ENCODE data around the gene HELT. TPM values are rescaled to one million over a fixed set of nuclear protein-coding genes. Genes with fewer than 3 reads are reported as not detected.
"Not testable (repeated sequence)": the region's sequence is repeated elsewhere in the genome, so short reads cannot be mapped to it uniquely, and the experiment has no call there.

The HELT gene
- total RNA-seq, 1 donor, result not detected

- no peak for TF ChIP-seq CTCF (IDR thresholded peaks at IDR 0.05; ENCODE audit: insufficient read depth, low read depth, low read length)
- DNase-seq (ENCODE audit: low read depth), result no peak
- H3K4me3 ChIP-seq (ENCODE audit: low read depth, low read length), result no peak overlapping the region
These were observed 26.4 kb upstream of the HELT start for GRCh38 chr4:184991860-184992259.

- no peak for DNase-seq (ENCODE audit: low read depth)
- no peak for TF ChIP-seq CTCF (IDR thresholded peaks at IDR 0.05; ENCODE audit: insufficient read depth, low read depth, low read length)
- no peak overlapping the region for H3K4me3 ChIP-seq (ENCODE audit: low read depth, low read length)
These were observed 25.9 kb upstream of the HELT start for GRCh38 chr4:184992422-184992821.

DNA sequence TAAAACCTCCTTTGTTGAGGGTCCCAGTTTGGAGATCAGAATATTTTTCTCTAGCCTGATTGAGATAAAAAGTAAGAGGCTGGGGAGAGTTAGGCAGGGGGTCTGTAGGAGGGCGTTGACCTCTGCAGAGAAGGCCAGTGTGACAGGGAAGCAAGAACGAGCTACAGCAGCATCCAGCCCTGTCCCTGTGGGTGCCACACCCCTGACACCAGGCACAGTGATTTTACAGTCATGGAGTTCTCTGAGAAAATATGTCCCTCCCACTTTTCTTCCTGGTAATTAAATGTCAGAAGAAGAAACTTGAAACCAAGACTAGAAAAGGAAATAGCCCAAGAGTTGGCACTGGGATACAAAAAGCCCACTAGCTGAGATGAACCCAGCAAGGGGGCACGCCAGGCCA, 25.0 kb upstream of the HELT start:
- DNase-seq (ENCODE audit: low read depth), result no peak
- no peak for TF ChIP-seq CTCF (IDR thresholded peaks at IDR 0.05; ENCODE audit: insufficient read depth, low read depth, low read length)

GRCh38 chr4:184994010-184994622, 24.2 kb upstream of the HELT start:
- no peak overlapping the region for H3K4me3 ChIP-seq (ENCODE audit: low read depth, low read length)
- no peak for TF ChIP-seq CTCF (IDR thresholded peaks at IDR 0.05; ENCODE audit: insufficient read depth, low read depth, low read length)
- no peak for DNase-seq (ENCODE audit: low read depth)

More for the DNA sequence above, 25.0 kb upstream of the HELT start:
- H3K4me3 ChIP-seq (ENCODE audit: low read depth, low read length), result no peak overlapping the region

DNA sequence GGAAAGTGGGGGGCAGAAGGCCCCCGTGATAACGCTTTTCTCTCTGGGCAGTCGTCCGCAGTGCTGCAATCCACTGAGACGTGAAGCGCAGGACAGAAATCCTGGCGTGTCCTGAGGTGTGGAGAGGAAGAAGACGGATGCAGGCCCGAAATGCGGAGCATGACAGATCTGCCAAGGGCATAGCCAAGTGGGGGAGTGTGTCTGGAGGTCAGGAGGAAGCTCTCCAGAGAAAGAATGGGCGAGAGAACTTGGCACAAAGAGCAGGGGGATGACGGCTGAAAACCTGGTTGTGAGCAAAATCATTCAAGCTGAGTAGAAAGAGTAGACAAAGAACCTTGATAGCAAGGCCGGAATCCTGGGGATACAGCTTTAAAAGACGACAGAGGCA, 23.7 kb upstream of the HELT start:
- H3K4me3 ChIP-seq (ENCODE audit: low read depth, low read length), result no peak overlapping the region
- no peak for TF ChIP-seq CTCF (IDR thresholded peaks at IDR 0.05; ENCODE audit: insufficient read depth, low read depth, low read length)
- no peak for DNase-seq (ENCODE audit: low read depth)

- DNase-seq (ENCODE audit: low read depth); H3K4me3 ChIP-seq (ENCODE audit: low read depth, low read length): not testable (repeated sequence)
These were observed 20.6 kb upstream of the HELT start for GRCh38 chr4:184997656-184998055.

DNA sequence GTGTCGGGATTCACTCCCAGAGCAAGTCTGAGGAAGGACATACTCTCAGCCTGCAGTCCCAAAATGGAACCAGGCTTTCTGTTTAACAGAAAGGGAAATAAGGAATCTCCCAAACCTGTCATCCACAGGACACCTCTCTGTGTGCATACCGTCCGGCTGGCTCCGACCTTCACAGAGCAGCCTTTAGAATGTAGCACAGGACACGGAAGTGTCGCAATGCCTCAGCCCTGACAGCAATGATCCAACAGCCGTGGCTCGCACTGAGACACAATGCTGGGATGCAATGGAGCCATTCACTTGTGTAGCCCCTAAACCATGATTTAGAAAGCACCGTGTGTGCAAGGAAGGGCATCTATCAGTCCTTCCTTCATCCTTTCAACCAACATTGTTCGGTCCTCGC, 15.5 kb upstream of the HELT start:
- TF ChIP-seq CTCF (IDR thresholded peaks at IDR 0.05; ENCODE audit: insufficient read depth, low read depth, low read length), result no peak
- DNase-seq (ENCODE audit: low read depth), result no peak
- no peak overlapping the region for H3K4me3 ChIP-seq (ENCODE audit: low read depth, low read length)
